HG03442 (cell line): ENCODE measurements around the gene CBLB.

Experiments used
- ATAC-seq: cut with Tn5 transposase; IDR thresholded peaks from one replicate; pipeline ENCODE4 v1.9.1; 2021; ENCODE audit warnings: mild to moderate bottlenecking, moderate library complexity; ENCODE audit not compliant: unreplicated experiment

Gene CBLB

DNA sequence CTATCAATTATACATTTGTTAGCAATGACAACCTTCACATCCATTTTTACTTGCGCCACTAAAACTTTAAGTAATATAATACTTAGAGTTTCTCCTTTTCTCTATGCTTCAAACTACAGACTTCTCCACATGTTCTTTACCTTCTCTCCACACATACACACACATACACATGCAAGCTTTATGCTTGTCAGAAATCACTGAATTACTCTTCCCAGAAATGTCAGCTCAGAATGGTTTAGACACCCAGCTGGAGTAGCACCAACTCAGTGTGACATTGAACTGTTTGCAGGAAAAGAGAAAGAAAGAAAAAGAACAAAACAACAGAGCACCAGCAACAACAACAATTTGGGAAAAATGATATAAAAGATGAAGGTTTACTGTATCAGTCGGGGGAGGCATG is 20.9 kb downstream of the CBLB start:
- no peak for ATAC-seq

DNA sequence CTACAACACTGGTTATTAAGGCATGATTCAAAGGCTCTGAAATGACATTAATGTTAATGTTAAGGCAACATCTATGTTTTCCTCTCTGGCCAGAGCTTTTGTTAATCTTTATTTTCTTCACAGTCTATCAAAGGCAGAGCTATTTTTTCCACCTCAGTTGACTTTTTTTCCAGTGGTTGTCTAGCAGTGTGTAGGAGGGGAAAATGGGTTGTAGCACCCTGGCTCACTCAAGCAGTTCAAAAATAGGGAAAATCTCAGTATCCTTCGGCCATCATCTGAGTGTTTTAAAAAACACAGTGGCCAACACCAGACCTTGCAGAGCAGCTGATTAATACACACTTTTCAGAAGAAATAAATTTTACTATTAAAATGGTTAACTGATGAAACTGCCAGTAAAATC is 21.4 kb downstream of the CBLB start:
- ATAC-seq, result no peak

DNA sequence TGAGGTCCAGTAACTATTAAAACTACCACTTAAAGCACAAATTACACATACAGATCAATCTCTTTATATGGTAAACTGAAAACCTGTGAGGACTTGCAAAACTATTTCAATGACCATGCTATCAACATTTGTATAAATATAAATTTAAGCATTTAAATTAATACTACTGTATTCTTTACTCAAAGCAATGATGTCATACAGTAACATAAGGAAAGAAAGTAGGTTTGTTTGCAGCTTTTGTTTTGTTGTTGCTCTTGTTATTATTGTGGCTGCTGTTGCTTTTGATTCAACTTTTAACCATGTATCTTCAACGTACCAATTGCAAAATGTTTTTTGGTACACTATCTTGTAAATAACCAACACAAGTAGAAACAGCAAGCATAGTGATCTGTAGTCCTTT is 22.0 kb downstream of the CBLB start:
- no peak for ATAC-seq

DNA sequence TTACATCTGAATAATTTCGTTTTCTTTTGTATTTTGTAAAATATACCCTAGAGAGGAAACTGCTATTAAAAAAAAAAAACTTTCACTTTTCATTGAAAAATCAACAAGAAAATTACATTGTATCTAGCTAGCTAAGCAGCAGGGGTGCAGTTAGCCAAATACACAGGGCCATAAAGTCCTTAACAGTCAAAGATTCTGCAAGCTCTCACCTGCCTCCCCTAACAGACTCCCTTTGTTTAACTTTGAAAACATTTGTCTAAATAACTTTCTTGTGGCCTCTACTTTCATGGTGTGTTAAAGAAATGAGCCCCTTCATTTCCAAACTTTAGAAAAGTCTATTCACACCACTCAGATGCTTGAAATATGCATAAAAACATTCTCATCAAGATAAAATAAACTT is 23.3 kb downstream of the CBLB start:
- ATAC-seq, result no peak

DNA sequence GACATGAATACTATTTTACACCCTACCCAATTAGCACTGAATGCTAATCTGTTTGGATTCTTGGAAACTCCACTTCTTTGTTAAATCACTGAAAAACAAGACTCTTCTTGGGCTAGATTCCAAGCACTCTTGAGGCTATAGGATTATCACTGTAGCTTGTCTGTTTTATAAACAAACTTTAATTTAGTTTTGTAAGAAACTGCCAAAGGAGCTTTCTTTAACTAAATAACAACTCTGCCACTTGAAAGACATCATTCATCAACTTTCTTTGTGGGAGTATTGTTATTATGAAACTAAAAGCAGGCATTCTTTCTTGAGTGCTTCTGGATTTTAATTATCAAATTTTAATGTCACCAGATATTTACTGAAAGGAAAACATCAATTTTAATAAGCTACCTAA is 24.1 kb downstream of the CBLB start:
- ATAC-seq, result no peak

DNA sequence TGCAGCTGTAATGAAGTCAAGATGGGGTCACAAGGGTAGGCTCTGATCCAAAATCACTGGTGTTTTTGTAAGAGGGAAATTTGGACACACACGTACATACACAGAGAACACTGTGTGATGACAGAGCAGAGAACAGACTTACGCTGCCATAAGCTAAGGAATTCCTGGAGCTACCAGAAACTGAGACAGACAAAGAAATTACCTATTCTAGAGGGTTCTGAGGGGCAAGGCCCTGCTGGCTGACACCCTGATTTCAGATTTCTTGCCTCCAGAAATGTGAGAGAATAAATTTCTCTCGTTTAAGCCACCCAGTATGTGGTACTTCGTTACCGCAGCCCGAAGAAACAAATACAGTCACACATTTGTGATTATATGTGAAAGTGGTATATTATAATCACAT is 24.8 kb downstream of the CBLB start:
- ATAC-seq, result no peak

DNA sequence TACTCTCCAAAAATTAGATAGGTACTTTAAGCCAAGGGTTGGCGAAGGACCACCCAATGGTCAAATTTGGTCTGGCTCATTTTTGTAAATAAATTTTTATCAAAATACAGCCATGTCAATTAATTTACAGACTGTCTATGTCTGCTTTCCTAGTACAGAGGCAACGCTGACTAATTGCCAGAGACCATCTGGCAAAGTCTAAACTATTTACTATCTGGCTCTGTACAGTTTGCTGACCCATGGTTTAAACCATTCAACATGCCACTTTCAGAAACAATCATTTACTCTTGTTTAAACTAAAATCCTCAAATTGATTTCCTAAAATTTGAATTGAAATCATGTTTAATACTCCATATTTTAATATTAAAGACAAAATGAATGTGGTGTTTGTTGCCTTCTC is 25.9 kb downstream of the CBLB start:
- ATAC-seq, result no peak

DNA sequence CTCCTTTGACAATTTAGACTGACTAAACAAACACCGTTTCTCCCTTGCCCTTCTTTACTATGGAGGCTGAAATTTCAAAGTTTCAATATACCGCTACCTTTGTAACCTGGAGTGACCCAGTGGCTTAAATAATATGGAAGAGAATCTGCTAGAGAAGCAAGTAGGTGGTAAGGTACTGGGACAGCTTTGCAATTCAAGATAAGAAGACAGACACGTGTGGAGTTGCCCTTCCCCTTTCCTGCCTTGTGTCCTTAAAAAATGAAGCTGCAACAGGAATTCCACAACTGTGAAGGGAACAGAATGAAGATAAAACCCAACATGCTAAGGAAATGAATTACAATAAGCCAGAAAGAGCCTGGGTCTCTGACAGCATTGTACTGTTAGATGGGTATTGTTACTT is 26.4 kb downstream of the CBLB start:
- ATAC-seq, result no peak

DNA sequence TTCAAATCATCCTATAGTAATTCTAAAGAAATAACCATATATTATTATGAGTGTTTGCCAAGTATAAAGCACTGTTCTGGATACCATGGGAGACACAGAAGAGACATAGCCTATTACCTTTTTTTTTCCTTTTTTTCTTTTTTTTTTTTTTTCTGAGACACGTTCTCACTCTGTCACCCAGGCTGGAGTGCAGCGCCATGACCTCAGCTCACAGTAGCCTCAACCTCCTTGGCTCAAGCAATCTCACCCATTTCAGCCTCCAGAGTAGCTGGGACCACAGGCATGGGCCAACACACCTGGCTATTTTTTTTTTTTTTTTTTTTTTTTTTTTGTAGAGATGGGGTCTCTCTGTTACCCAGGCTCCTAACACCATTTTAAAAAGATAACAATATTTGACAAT is 30.9 kb downstream of the CBLB start:
- ATAC-seq, result no peak

DNA sequence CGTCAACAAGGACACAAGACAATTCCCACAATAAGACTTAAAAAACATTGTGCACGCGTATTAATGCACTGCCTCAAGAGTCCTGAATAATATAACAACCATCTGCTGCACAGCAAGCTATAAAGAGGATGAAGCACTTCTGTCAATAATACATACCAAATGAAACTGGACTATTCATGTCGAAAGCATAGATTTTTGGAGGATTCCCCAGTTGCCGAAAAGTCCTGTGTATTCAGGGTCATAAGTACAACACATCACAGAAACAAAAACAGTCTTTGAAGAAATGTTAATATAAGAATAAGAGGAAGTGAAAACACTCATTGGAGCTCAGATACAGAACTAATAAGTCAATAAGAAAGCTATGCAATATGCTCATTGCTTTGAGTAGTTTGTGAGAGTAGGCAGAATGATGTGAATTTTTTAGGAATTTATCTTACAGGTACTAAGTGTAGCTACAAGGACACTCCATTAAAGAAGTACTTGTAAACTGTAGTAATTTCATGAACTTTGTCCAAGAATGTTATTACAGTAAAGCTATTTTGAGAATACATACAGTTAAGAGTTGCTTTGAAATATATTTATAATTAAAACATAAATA is 31.6 kb downstream of the CBLB start:
- peak; percentile 92 for ATAC-seq

DNA sequence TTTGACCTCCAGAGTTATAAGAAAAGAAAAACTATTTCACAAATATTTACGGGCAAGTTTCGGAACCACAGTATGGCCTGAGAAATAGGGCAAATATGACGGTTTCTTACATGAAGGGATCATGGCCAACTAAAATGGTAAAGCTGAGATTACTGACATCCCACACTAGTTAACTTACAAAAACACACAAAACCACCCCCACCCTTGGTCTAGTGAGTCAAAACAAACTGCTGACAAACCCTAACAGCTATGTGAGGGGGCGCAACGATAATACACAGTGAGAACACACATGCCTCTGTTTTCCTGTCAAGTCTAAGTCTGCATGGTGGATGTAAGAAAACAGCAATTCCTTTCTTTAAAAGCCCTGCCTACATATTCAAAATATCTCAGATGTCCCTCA is 32.3 kb downstream of the CBLB start:
- ATAC-seq, result peak; percentile 40

DNA sequence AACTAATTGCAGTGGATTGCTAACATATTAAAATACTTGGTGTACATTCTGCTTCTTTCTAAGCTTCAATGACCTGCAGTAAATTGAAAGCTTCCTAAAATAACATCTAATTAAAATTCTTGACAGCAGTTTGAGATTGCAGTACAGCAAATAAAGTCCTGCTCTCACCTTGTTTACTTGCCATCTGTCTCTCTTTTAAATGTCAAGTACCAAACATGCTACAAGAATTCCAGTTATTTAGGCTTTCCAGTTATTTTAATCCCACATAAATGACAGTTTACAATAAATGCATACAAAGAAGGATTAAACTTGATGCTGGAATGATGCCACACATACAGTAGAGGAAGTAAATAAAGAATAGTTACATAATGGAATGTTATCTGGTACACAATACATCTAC is 33.2 kb downstream of the CBLB start:
- ATAC-seq, result no peak

DNA sequence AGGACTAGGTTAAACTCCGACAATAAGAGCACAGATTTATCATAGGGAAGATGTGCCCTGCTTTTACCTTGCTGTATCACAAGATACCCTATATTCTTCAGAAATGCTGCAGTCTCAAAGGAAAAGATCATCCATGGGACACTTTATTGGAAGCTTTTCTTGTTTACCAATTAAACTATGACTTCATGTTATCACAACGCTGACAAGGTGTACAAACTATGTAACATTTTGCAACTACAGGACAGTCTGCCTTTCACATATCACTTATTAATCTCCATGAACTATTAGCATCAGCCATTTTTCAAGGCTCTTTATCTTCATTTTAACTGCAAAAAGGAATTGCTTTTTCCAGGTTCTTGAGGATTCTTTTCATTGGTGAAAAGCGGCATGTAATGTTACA is 34.0 kb downstream of the CBLB start:
- ATAC-seq, result no peak

DNA sequence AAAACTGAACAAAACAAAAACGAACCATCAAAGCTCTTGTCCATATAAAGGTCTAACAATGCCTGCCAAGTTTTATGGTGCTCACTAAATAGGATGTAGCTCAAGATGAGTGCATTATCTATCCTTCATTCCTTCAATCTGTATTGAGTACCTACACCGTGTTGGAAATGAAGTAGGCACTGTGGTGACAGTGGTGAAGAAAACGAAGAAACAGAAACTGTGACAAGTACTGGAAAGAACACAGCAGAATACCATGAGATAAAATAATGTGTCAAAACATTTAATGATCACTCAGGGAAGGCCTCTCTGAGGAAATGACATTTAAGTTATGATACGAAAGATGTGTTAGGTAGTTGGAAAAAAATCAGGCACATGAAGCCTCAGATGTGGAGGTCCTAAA is 36.2 kb downstream of the CBLB start:
- ATAC-seq, result no peak

DNA sequence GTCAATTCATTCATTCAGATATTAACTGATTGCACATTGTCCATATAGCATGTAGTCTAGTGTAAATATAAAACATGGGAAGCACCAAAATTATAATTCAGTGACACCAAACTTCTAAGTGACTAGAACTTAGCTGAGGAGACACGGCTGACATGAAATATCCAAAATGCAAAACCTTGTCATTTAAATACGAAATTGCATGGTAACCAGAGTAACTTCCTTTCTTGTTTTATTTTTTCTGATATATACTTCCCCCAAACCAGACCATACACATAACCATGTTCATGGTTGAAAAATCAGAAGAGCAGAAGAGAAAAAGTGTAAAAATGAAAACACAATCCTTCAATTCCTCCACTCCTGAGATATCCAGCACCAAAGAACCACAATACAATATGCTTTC is 38.0 kb downstream of the CBLB start:
- ATAC-seq, result no peak

DNA sequence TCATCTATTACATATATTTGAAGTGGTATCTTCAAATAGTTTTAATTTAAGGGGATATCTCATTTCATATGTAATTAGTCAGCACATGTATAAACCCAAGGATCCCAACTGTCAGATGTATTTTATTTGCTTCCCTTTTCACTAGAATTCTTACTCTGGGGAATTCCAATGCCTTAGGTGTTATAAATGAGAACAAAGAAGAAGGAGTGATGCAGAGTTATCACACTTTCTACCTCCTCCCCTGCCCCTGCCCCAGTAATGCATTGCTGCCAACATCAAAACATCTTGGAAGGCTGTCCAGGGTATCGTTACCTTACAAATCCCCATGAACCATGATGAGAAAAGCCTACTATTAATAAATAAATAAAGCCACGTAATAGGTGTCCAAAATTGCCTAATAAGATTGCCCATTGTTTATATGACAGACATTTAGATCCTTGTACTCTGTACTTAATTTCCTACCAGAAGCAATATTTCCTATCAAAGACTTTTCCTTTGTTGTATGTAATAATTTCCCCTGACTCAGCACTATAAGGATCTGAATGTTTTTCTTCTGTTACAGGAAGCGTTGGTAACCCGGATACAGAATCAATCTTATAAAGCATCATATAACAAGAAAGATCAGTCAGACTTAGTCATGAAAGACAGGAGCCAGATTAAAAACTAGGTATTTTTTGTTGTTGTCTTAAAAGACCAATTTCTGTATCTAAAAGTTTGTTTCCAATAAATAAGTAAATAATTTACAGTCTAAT is 38.8 kb downstream of the CBLB start:
- no peak for ATAC-seq

DNA sequence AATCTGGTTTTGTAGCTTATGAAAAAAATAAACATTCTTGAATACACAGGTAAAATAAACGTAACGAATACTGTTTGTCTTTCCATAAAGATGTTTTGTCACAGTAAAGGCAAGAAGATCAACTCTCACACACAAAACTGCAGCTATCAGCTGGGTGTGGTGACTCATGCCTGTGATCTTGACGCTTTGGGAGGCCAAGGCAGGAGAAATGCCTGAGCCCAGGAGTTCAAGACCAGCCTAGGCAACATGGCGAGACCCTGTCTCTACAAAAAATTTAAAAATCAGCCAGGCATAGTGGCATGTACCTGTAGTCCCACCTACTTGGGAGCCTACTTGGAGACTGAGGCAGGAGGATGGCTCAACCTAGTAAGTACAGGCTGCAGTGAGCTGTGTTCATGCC is 39.6 kb downstream of the CBLB start:
- ATAC-seq, result no peak

DNA sequence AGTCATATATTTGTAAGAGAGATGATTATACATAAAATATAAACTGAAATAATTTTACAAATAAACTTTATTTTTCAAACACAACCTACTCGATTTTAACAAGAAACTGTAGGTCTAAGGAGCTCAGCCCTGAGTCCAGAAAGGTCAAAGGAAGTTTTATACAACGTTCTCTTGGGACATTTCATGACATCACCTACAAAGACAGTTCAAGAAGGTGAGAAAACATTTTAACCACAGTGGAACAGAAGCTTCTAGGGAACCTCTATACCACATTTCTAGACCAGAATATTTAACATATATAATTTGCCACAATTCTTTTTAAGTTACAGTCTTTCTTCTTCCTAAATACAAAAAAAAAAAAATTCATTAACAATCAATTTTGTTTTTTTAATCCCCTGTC is 40.1 kb downstream of the CBLB start:
- peak; percentile 54 for ATAC-seq

DNA sequence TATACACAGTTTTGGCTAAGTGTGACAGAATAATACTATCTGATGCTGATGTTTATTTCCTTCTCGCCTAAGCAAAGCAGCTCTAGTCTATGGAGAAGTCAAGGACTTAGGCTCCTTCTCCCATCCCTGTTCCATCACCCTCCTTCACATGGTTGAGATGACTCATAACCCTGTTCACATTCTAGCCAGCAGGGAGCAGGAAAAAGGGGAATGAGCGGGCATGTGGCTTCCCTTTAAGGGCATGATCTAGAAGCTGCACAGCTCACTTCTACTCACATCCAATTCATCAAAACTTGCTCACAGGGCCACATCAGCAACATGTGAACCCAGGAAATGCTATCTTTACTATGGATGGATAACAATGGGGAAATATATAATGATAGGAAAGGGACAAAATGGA is 40.9 kb downstream of the CBLB start:
- no peak for ATAC-seq

DNA sequence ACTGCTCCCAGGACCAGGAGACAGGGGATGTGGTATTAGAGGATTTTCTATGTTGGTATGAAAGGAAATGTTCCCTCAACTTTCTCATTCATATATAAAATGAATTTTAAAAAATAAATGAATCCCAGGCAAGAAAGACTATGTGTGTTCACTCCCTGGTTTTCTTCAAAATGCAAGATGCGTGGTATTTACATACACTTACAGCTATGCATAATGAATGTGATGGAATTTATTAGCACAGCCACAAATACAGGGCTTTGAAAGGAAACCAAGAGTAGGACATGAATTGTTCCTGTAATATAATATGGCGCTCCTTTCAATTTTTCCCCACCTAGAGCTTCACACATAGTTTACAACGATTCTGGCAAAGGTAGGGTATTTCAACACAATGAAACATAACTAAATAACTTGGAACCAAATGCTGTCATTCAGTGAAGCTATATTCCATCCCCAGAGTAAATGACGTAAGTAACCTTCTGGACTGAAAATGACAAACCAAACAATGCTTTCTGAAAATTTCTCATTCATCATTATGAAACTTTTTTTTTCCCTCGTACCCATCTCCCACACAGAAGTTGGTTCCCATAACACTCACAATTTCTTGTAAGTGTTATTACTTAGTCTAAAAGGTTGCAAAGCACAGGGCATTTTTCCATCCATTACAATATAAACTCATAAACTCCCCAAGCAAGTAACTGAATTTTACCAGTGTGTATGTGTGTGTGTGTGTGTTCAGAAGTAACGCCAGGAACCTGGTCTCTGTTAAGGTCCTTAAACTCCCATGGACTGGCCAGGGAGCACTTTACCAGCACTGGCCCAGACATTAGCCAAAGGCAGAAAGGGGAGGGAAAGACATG is 41.8 kb downstream of the CBLB start:
- ATAC-seq, result peak; percentile 57

DNA sequence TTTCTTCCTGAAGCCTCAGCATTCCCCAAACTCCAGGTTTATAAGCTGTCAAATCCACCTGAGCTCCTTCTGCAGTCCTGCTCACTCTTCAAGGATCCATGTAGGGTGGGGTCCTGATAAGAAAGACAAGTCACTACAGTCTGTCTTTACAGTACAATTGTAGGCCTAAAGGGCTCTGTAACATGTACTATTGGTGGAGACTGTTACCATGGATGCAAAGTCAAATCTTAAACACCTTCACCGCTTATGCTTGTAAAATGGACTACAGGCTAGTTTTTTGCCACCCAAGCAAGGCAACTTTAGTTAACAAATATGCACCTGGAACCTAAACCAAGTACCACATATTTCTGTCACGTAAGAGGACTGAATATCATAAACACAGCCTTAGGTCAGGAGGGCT is 44.7 kb downstream of the CBLB start:
- ATAC-seq, result no peak
